IMR-90 (cell line): Measurements from ENCODE around the gene CDC42BPG. TPM values are rescaled to one million over a fixed set of nuclear protein-coding genes. Genes with fewer than 3 reads are reported as not detected.

Experiments used
- ATAC-seq: fragments of 200-7000 bp; cut with Tn5 transposase; 2 replicates; pipeline ENCODE4 v1.9.1; 2020; ENCODE audit warnings: low read depth, mild to moderate bottlenecking, moderate library complexity
- BruUV-seq: library from RNA; stranded (reverse); fragments of 400-500 nt; replicated peaks from 2 replicates; lab custom pipeline; 2021; lab: Mats Ljungman, UMichigan
- CTCF ChIA-PET: fragments of 300-600 bp; formaldehyde crosslinking; extraction: SDS; loops from one replicate; lab custom pipeline; 2021; ENCODE audit warnings: antibody characterized with exemption; lab: Yijun Ruan, JAX
- POLR2A ChIA-PET: fragments of 300-600 bp; sonication (Branson Sonifier 250); formaldehyde crosslinking; loops from one replicate; lab custom pipeline; 2022; ENCODE audit warnings: antibody characterized with exemption; ENCODE audit not compliant: unreplicated experiment; lab: Charles Lee
- DNase-seq: peaks from one replicate; pipeline ENCODE4 v3.0.0; 2013
- H2AFZ ChIP-seq: replicated peaks from 2 replicates; pipeline ENCODE3; 2013; ENCODE audit warnings: low read length, mild to moderate bottlenecking; ENCODE audit not compliant: poor library complexity
- H2AK5ac ChIP-seq: 2 replicates; pipeline ENCODE4 v1.6.1; 2013; ENCODE audit warnings: low read depth, low read length, inconsistent platforms
- H2AK9ac ChIP-seq: replicated peaks from 2 replicates; pipeline ENCODE3; 2013; ENCODE audit warnings: mild to moderate bottlenecking, low read depth, low read length, moderate library complexity; ENCODE audit not compliant: poor library complexity
- H2BK120ac ChIP-seq: 2 replicates; pipeline ENCODE4 v1.6.1; 2013; ENCODE audit warnings: low read depth, low read length, inconsistent platforms
- H2BK15ac ChIP-seq: 3 replicates; pipeline ENCODE4 v1.6.1; 2013; ENCODE audit warnings: low read depth, low read length, inconsistent platforms
- H2BK20ac ChIP-seq: 2 replicates; pipeline ENCODE4 v1.6.1; 2013; ENCODE audit warnings: low read depth, mild to moderate bottlenecking, inconsistent platforms, low read length, moderate library complexity
- H2BK5ac ChIP-seq: 2 replicates; pipeline ENCODE4 v1.6.1; 2013; ENCODE audit warnings: mild to moderate bottlenecking, low read depth, low read length, inconsistent platforms; ENCODE audit not compliant: poor library complexity, severe bottlenecking
- H3K14ac ChIP-seq: replicated peaks from 2 replicates; pipeline ENCODE4 v1.6.1; 2013; ENCODE audit warnings: low read depth, low read length, inconsistent platforms
- H3K18ac ChIP-seq: 2 replicates; pipeline ENCODE4 v1.6.1; 2013; ENCODE audit warnings: low read depth, low read length, control low read depth
- H3K23ac ChIP-seq: 2 replicates; pipeline ENCODE4 v1.6.1; 2013; ENCODE audit warnings: low read depth, low read length, inconsistent platforms
- H3K27ac ChIP-seq: 2 replicates; pipeline ENCODE4 v1.5.1; 2013; ENCODE audit warnings: mild to moderate bottlenecking, control low read depth, low read length; ENCODE audit not compliant: insufficient read depth
- H3K27me3 ChIP-seq: 2 replicates; pipeline ENCODE4 v1.6.1; 2013; ENCODE audit warnings: low read length; ENCODE audit not compliant: control insufficient read depth, insufficient read depth
- H3K36me3 ChIP-seq: 2 replicates; pipeline ENCODE4 v1.6.1; 2013; ENCODE audit warnings: low read length, mixed read lengths; ENCODE audit not compliant: control insufficient read depth, insufficient read depth
- H3K4ac ChIP-seq: 2 replicates; pipeline ENCODE4 v1.6.1; 2013; ENCODE audit warnings: low read depth, low read length, inconsistent platforms
- H3K4me1 ChIP-seq: 2 replicates; pipeline ENCODE4 v1.6.1; 2013; ENCODE audit warnings: low read length, mixed read lengths; ENCODE audit not compliant: control insufficient read depth, insufficient read depth
- H3K4me2 ChIP-seq: 2 replicates; pipeline ENCODE4 v1.6.1; 2013; ENCODE audit warnings: low read depth, mild to moderate bottlenecking, control low read depth, low read length, moderate library complexity
- H3K4me3 ChIP-seq: 2 replicates; pipeline ENCODE4 v1.5.1; 2013; ENCODE audit warnings: low read depth, mild to moderate bottlenecking, control low read depth, low read length, moderate library complexity; ENCODE audit not compliant: insufficient read depth
- H3K56ac ChIP-seq: 2 replicates; pipeline ENCODE4 v1.6.1; 2013; ENCODE audit warnings: low read length, inconsistent platforms; ENCODE audit not compliant: insufficient read depth; ENCODE audit errors: extremely low read depth
- H3K79me1 ChIP-seq, 2 experiments: 2 replicates each; pipeline ENCODE4 v1.6.1; 2013; ENCODE audit warnings: low read length in 2 of 2, inconsistent platforms in 1 of 2, low read depth in 1 of 2
- H3K9ac ChIP-seq: 2 replicates; pipeline ENCODE4 v1.6.1; 2013; ENCODE audit warnings: low read depth, low read length, control low read depth
- H3K9me1 ChIP-seq: 2 replicates; pipeline ENCODE4 v1.6.1; 2013; ENCODE audit warnings: low read length, inconsistent platforms; ENCODE audit not compliant: insufficient read depth
- H3K9me3 ChIP-seq: 2 replicates; pipeline ENCODE4 v1.6.1; 2013; ENCODE audit warnings: low read length; ENCODE audit not compliant: control insufficient read depth, insufficient read depth
- H4K20me1 ChIP-seq: 2 replicates; pipeline ENCODE4 v1.6.1; 2013; ENCODE audit warnings: low read length, inconsistent platforms; ENCODE audit not compliant: insufficient read depth
- H4K5ac ChIP-seq: 2 replicates; pipeline ENCODE4 v1.6.1; 2013; ENCODE audit warnings: mild to moderate bottlenecking, low read depth, low read length, control low read depth
- H4K8ac ChIP-seq, 2 experiments: 2 replicates each; pipeline ENCODE4 v1.6.1; 2013; ENCODE audit warnings: low read depth in 2 of 2, low read length in 2 of 2, control low read depth in 1 of 2, inconsistent platforms in 1 of 2
- H4K91ac ChIP-seq: 2 replicates; pipeline ENCODE4 v1.6.1; 2013; ENCODE audit warnings: low read depth, low read length, inconsistent platforms; ENCODE audit not compliant: insufficient read depth
- CHD1 ChIP-seq: IDR thresholded peaks from 2 replicates; pipeline ENCODE4 v1.6.1; 2012; ENCODE audit warnings: low read depth, low read length, improper control_type of control experiment
- MXI1 ChIP-seq: IDR thresholded peaks from 2 replicates; pipeline ENCODE4 v1.6.1; 2012; ENCODE audit warnings: low read depth, mild to moderate bottlenecking, low read length, moderate library complexity, borderline replicate concordance
- RCOR1 ChIP-seq: IDR thresholded peaks from 2 replicates; pipeline ENCODE4 v1.6.1; 2012; ENCODE audit warnings: mild to moderate bottlenecking, low read length, improper control_type of control experiment; ENCODE audit not compliant: insufficient replicate concordance
- WGBS, 2 experiments: methylation state at CpG; one replicate each; pipeline versions ENCODE4 v1.1.5 to v1.1.7; 2013; ENCODE audit warnings: missing lambda C conversion rate in 2 of 2; ENCODE audit not compliant: insufficient read length in 1 of 2; ENCODE audit errors: extremely low coverage in 2 of 2; 5-methylcytosine and 5-hydroxymethylcytosine counted together
- dilution Hi-C: fragments of 300-500 bp; cut with HindIII; formaldehyde crosslinking; loops from one replicate; pipeline ENCODE4 v1.14.3; 2018; ENCODE audit warnings: low sequenced_read_pairs; ENCODE audit not compliant: unreplicated experiment
- in situ Hi-C: fragments of 300-500 bp; cut with MboI; formaldehyde crosslinking; loops from 3 replicates; pipeline ENCODE4 v1.14.3; 2019; ENCODE audit warnings: low sequenced_read_pairs, inconsistent platforms, mixed read lengths
- intact Hi-C: fragments of 100-400 bp; cut with micrococcal nuclease; formaldehyde crosslinking; loops from 2 replicates; pipeline ENCODE4 v1.10.0; 2022
- polyA plus RNA-seq, 3 experiments: library from polyadenylated mRNA; depleted of rRNA; stranded (reverse); fragments of >200 nt; gene quantifications; 2 replicates each; pipeline ENCODE4 v1.2.3, GENCODE V29; 2012; ENCODE audit warnings: low replicate concordance in 1 of 3
- total RNA-seq: library from RNA; depleted of rRNA; stranded (reverse); fragments of >200 nt; gene quantifications from 2 replicates; pipeline ENCODE4 v1.2.3, GENCODE V29; 2012

Gene CDC42BPG
- total and polyA plus RNA-seq, 2 of the 4 experiments (the other 2 are of a cell fraction): under 0.01 to 0.12 TPM

DNA sequence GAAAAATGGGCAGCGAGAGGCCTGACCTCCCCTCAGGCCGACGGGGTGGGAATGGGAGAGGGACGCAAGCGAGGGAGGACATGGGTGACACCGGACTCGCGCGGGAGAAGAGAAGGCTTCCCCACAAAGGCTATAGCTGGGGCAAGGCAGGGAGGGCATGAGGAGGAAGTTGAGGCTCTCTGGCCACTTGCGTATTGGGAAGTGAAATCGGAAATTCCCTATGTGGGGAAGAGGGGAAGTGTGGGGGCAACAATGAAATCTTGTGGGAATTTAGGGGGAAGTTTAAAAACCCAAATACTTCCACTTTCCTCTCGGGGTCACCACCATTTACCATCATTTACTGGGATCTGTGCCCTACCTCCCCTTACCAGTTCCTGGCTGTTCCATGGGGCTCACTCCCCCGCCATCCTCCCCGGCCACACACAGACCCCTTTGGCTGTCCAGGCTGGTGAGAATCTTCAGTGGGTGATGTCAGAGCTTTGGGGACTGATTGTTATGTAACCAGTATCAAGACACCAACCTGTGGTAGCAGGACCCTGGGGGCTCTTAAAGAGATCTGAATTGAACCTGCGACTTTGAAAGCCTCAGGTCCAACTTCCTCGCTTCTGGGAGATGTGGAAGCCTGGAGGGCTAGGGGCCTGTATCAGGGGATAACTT, 34.9 kb upstream of the CDC42BPG start:
- peak overlapping the region; percentile 75 for H3K9ac ChIP-seq
- TF ChIP-seq MXI1 (no peak), CHD1 (no peak), RCOR1 (no peak)
- H3K4me2 ChIP-seq: peak overlapping the region; percentile 94
- peak overlapping the region; percentile 78 for H2AK9ac ChIP-seq
- peak overlapping the region; percentile 83 for H3K4ac ChIP-seq
- POLR2A ChIA-PET: no interaction called here
- peak overlapping the region; percentile 79 for H3K56ac ChIP-seq
- H3K23ac ChIP-seq: peak overlapping the region; percentile 88
- peak overlapping the region; percentile 31 for H3K18ac ChIP-seq
- 0 out of 3 replicates have a peak overlapping the region, but pooled peaks have one; percentile 8 for H2BK15ac ChIP-seq
- BruUV-seq: no TSS peak
- H4K5ac ChIP-seq: peak overlapping the region; percentile 65
- H2BK5ac ChIP-seq: peak overlapping the region; percentile 21
- WGBS, 2 experiments: 100% methylated on average over 2 of the region's 16 CpGs; no CpG with 5 or more reads in 1 of the 2 experiments
- H3K36me3 ChIP-seq: peaks cover 12% of the 10 kb centered on the region
- peak overlapping the region; percentile 49 to 93 for H4K8ac ChIP-seq
- intact Hi-C loops: loop anchor here (2.0 kb wide), 1 partner anchor 15 kb away; no protein-coding TSS in a partner anchor
- peaks cover 6 to 38% of the 10 kb centered on the region in 2 experiments; a peak in 3 of 4 replicates for H3K79me1 ChIP-seq
- peaks cover 34% of the 10 kb centered on the region for H4K20me1 ChIP-seq
- no peak overlapping the region for H2BK20ac ChIP-seq
- peak overlapping the region; percentile 81 for H2AK5ac ChIP-seq
- no peaks in the 10 kb centered on the region for H3K9me3 ChIP-seq
- CTCF ChIA-PET: interaction anchor here (0.6 kb wide), 1 partner anchor 253 kb away, joined by 3 read pairs; no protein-coding TSS in a partner anchor
- H3K9me1 ChIP-seq: peaks cover 16% of the 10 kb centered on the region; the same call in 1 of the 2 replicates
- peak overlapping the region; percentile 88 for H3K14ac ChIP-seq
- no peak for ATAC-seq
- peak overlapping the region; percentile 55 for H2BK120ac ChIP-seq
- in situ Hi-C loops: no loop called here
- dilution Hi-C loops: no loop called here
- peak overlapping the region; percentile 86 for H2AFZ ChIP-seq
- peak overlapping the region; percentile 80 for H4K91ac ChIP-seq
- peak overlapping the region; percentile 68 for H3K4me3 ChIP-seq
- H3K27me3 ChIP-seq: no peaks in the 10 kb centered on the region
- no peak for DNase-seq
- H3K27ac ChIP-seq: peak overlapping the region; percentile 53
- H3K4me1 ChIP-seq: peaks cover 15% of the 10 kb centered on the region
